Heart left ventricle (tissue), 16 donors: ENCODE results near the gene WASF3. TPM values are rescaled to one million over a fixed set of nuclear protein-coding genes. Genes with fewer than 3 reads are reported as not detected.

Experiments
- ATAC-seq, 4 donors: fragments of 200-7000 bp; cut with Tn5 transposase; one replicate each; pipeline ENCODE4 v1.9.1; 2020 to 2022; ENCODE audit warnings: moderate library complexity in 4 of 4, mild to moderate bottlenecking in 3 of 4, moderate number of reproducible peaks in 1 of 4
- DNase-seq, 5 donors: peaks; one replicate each; pipeline ENCODE4 v3.0.0-alpha.2; 2020
- H3K27ac ChIP-seq, 12 donors: fragments of 200-600 bp; sonication (generic) in 4 of 12; one replicate each; pipeline versions ENCODE4 v1.5.0 to v1.8.0; 2016 to 2022; ENCODE audit warnings: mild to moderate bottlenecking in 2 of 12
- H3K27me3 ChIP-seq, 9 donors: fragments of 200-600 bp; sonication (generic) in 2 of 9; one replicate each; pipeline versions ENCODE4 v1.5.1 to v1.8.0; 2016 to 2022; ENCODE audit warnings: mild to moderate bottlenecking in 3 of 9
- H3K36me3 ChIP-seq, 9 donors: fragments of 200-600 bp; sonication (generic) in 2 of 9; one replicate each; pipeline versions ENCODE4 v1.5.0 to v1.8.0; 2018 to 2022; ENCODE audit warnings: mild to moderate bottlenecking in 2 of 9
- H3K4me1 ChIP-seq, 12 donors: fragments of 200-600 bp; sonication (generic) in 4 of 12; one replicate each; pipeline versions ENCODE4 v1.5.0 to v1.8.0; 2016 to 2022; ENCODE audit warnings: mild to moderate bottlenecking in 3 of 12
- H3K4me3 ChIP-seq, 12 donors: fragments of 200-600 bp; sonication (generic) in 4 of 12; one replicate each; pipeline versions ENCODE4 v1.5.0 to v1.8.0; 2017 to 2022; ENCODE audit warnings: mild to moderate bottlenecking in 9 of 12, moderate library complexity in 4 of 12
- H3K9me3 ChIP-seq, 12 donors: fragments of 200-600 bp; sonication (generic) in 4 of 12; one replicate each; pipeline versions ENCODE4 v1.5.0 to v1.8.0; 2016 to 2022; ENCODE audit warnings: mild to moderate bottlenecking in 1 of 12
- CTCF ChIP-seq, 12 donors: fragments of 200-600 bp; sonication (generic) in 4 of 12; IDR thresholded peaks; one replicate each; pipeline versions ENCODE4 v1.5.0 to v1.8.0; 2018 to 2022; ENCODE audit warnings: antibody characterized with exemption in 12 of 12, mild to moderate bottlenecking in 5 of 12
- POLR2A ChIP-seq, 2 donors: fragments of 450-650 bp; IDR thresholded peaks; one replicate each; pipeline ENCODE4 v1.6.1; 2017; ENCODE audit warnings: antibody characterized with exemption in 2 of 2, mild to moderate bottlenecking in 2 of 2, moderate library complexity in 2 of 2
- WGBS, 4 donors: extraction: QIAGEN DNeasy Blood & Tissue Kit in 2 of 4; methylation state at CpG; one replicate each; pipeline versions ENCODE4 v1.1.5 to v1.1.7; 2013 to 2018; 5-methylcytosine and 5-hydroxymethylcytosine counted together
- intact Hi-C, 10 donors: fragments of 100-400 bp; cut with DNase I; formaldehyde crosslinking; loops; one replicate each; pipeline versions ENCODE4 v1.11.1 to v1.14.2; 2022
- polyA plus RNA-seq, 2 donors: library from polyadenylated mRNA; stranded (reverse); fragments of 200-250 nt; gene quantifications; one replicate each; pipeline ENCODE4 v1.2.3, GENCODE V29; 2013
- total RNA-seq, 9 donors: library from RNA; depleted of rRNA in 2 of 9; stranded (reverse); fragments of >200 nt in 2 of 9; fragmentation: NEBNext Ultra II Directional in 3 of 9; extraction: Animal tissue kit (Norgen Biotek cat#: 25700) in 3 of 9; gene quantifications; one replicate each; pipeline versions ENCODE4 v1.1.0 to v1.2.4, GENCODE V29; 2016 to 2023
- donor health status: ischemic (EF 13 %, LVEDD 7.1; RV severe dilation, severe dysfunction).
- donor health status: healthy with polysubstance abuse.
- donor health status: DM: no; HTN: yes; CAD: no.
- donor health status: DM: no; HTN: no; CAD: no.
- donor health status: ischemic (EF 25% LVEDD 6.9; RV normal size, moderate dysfunction).
- donor health status: ischemic (EF 25% LVEDD 5.7; RV mildly dilated, moderate dysfunction).
- donor health status: healthy.
- donor health status: DM: yes; HTN: yes; CAD: no.
- donor health status: ischemic (EF 35%, LVEDD 5.7; RV mildly dilated, moderate dysfunction).
- donor health status: nonischemic (EF 11% LVEDD 7.7; RV severe dilation, severe dysfunction).
- donor health status: DM: yes; HTN: yes; CAD: no.
- donor health status: PGD.
- donor health status: ischemic (EF 29% LVEDD 5.4; RV normal size, mild dysfunction).
- donor health status: nonischemic (EF 23%, LVEDD 6.1; RV moderate dilation, normal function).

The WASF3 gene
- total and polyA plus RNA-seq, 11 donors: 3.4 to 14.9 (median 10.0) TPM

DNA sequence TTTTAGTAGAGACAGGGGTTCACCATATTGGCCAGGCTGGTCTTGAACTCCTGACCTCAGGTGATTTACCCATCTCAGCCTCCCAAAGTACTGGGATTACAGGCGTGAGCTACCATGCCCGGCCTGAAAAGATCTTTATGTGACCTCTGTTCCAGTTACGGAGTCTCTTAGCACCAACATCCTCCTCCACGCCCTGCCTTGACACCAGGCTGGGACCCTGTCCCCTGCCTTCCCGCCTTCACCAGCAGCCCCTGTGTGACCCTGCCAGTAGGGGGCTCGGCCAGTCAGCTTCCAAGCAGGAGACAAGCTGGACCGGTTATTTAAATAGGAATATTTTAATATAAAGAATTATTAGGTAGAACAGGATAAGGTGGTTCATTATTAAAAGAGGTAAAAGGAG lies 148.9 kb downstream of the WASF3 start:
- Histone ChIP-seq H3K27ac (no peak overlapping the region), H3K4me1 (no peaks in the 10 kb centered on the region), H3K9me3 (peaks cover 0 to 5% (median 0%) of the 10 kb centered on the region in 12 donors), H3K27me3 (peaks cover 0 to 16% (median 0%) of the 10 kb centered on the region in 9 donors), H3K4me3 (no peak overlapping the region), H3K36me3 (no peaks in the 10 kb centered on the region)
- ATAC-seq (no peak), DNase-seq (no peak)
- 51 to 53% (median 52%) methylated on average over 7 of the region's 7 CpGs for WGBS, 4 donors
- intact Hi-C loops: loop anchor here in 7 of 10 donors (2.0 to 5.0 kb wide), 5 partner anchors 168 to 226 kb away; no protein-coding TSS in a partner anchor
- no peak for TF ChIP-seq POLR2A (IDR thresholded peaks at IDR 0.05)
- no peak for TF ChIP-seq CTCF (IDR thresholded peaks at IDR 0.05)

DNA sequence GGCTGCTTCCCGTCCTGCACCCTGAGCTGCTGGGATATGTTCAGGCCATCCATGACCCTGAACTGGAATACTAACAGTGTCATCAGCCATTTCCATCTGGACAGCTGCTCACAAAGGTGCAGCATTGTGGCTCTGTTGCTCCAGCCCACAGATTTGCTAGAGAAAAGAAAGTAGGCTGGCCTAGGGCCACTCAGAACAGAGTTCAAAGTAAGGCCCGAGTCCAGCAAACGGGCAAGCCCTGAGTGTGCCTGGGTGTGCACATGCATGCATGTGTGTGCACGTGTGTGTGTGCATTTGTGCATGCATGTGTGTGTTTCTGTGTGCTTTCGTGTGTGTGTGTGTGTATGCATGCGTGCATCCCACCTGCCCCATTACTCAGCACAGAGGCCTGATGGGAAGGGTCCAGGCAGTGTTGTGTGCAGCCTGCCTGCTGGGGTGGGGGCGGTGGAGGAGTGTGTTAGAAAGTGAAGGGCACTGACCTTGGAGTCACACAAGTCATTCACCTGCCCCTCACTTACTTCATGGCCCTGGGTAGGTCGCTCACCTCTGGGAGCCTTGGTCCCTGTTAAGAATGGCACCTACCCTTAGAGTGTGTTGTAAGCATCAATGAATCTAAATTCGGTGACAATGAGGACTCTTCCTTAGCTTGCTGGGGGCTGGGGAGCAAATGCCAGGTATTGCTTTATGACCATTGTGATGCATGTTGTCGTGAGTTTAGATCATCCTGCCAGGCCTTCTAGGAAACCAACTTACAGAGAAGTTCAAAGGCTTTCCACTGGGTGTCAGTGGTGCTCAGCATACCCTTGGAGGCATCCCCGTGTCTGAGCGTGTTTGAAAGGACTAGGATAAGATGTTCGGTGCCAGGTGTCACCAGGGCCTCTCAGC lies 149.9 kb downstream of the WASF3 start:
- TF ChIP-seq CTCF (IDR thresholded peaks at IDR 0.05) (peak; percentile 40 to 73 (median 64)), POLR2A (IDR thresholded peaks at IDR 0.05) (no peak)
- intact Hi-C loops: loop anchor here (1.0 to 5.0 kb wide), 9 partner anchors 165 to 225 kb away; no protein-coding TSS in a partner anchor
- peak; percentile 75 to 85 (median 82) for ATAC-seq

GRCh38 chr13:26708007-26708297 lies 150.5 kb downstream of the WASF3 start:
- no peak overlapping the region for H3K27ac ChIP-seq
- no peak for TF ChIP-seq POLR2A (IDR thresholded peaks at IDR 0.05)
- TF ChIP-seq CTCF (IDR thresholded peaks at IDR 0.05): peak in 1 of 12 donors; percentile 24
- ATAC-seq: no peak
- DNase-seq: no peak
- WGBS, 4 donors: 79 to 86% (median 82%) methylated on average over 6 of the region's 6 CpGs
- intact Hi-C loops: loop anchor here in 5 of 10 donors (1.0 to 5.0 kb wide), 6 partner anchors 164 to 224 kb away; no protein-coding TSS in a partner anchor
- H3K9me3 ChIP-seq: peaks cover 0 to 9% (median 0%) of the 10 kb centered on the region in 12 donors
- peaks cover 0 to 16% (median 0%) of the 10 kb centered on the region in 9 donors for H3K27me3 ChIP-seq
- H3K4me3 ChIP-seq: no peak overlapping the region
- H3K4me1 ChIP-seq: no peaks in the 10 kb centered on the region
- H3K36me3 ChIP-seq: no peaks in the 10 kb centered on the region

More for the DNA sequence above, 149.9 kb downstream of the WASF3 start:
- H3K36me3 ChIP-seq: no peaks in the 10 kb centered on the region
- H3K4me3 ChIP-seq: no peak overlapping the region
- H3K4me1 ChIP-seq: no peaks in the 10 kb centered on the region
- WGBS, 4 donors: 45 to 49% (median 48%) methylated on average over 13 of the region's 13 CpGs
- no peak overlapping the region for H3K27ac ChIP-seq
- DNase-seq: peak in 2 of 5 donors; percentile 33 to 42
- peaks cover 0 to 10% (median 0%) of the 10 kb centered on the region in 12 donors for H3K9me3 ChIP-seq
- H3K27me3 ChIP-seq: peaks cover 0 to 16% (median 0%) of the 10 kb centered on the region in 9 donors

GRCh38 chr13:26709461-26709860 lies 152.0 kb downstream of the WASF3 start:
- no peak for TF ChIP-seq POLR2A (IDR thresholded peaks at IDR 0.05)
- no peak for TF ChIP-seq CTCF (IDR thresholded peaks at IDR 0.05)
- no peak for ATAC-seq
- 74 to 82% (median 75%) methylated on average over 7 of the region's 7 CpGs for WGBS, 4 donors
- peaks cover 0 to 9% (median 0%) of the 10 kb centered on the region in 12 donors for H3K9me3 ChIP-seq
- H3K4me3 ChIP-seq: no peak overlapping the region
- peaks cover 0 to 16% (median 0%) of the 10 kb centered on the region in 9 donors for H3K27me3 ChIP-seq
- intact Hi-C loops: loop anchor here in 5 of 10 donors (2.0 to 5.0 kb wide), 4 partner anchors 163 to 223 kb away; no protein-coding TSS in a partner anchor
- H3K36me3 ChIP-seq: no peaks in the 10 kb centered on the region
- DNase-seq: no peak
- H3K4me1 ChIP-seq: no peaks in the 10 kb centered on the region
- no peak overlapping the region for H3K27ac ChIP-seq
